Fibroblast of gingiva (primary cell): ENCODE data around the gene AVEN.

Experiments
- DNase-seq: peaks from one replicate; pipeline ENCODE4 v3.0.0-alpha.2; 2011; ENCODE audit warnings: low read depth

AVEN gene

GRCh38 chr15:33913459-33913858 lies 125.5 kb downstream of the AVEN start:
- DNase-seq, result no peak

DNA sequence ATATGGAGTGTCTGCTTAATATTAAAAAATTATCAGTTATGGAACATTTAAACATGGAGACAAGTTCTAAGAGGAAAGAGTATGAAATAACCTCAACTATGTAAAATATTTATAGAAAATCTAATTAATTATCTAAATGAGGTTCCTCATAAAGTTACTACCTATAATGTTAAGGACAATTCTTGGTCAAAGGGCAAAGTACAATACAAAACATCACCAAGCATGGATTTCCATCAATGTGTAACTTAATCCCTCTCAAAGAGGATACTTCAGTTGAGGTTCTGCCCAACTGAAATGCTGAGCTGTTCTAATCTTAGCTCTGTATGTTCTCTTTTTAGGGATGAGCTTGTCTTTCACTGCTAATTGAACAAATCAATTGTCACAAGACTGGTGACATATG lies 126.7 kb downstream of the AVEN start:
- no peak for DNase-seq

DNA sequence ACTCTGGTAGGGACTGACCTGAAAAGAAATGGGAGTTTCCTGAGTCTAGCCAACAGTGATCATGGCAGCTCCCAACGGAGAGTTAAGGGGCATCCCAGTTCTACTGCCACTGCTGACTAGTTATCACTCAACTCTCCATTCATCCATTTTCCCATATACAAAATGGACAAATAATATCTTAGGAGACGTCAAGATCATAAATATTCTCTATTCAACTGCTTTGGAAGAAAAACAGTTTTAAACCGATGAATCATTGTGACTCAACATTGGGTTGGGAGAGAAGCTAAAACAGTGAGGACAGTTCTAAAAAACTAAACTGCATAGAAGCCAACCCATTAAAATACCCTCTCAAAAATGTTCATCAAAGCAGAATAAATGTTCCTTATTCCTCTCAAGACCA lies 128.3 kb downstream of the AVEN start:
- no peak for DNase-seq

- DNase-seq, result no peak
Observed at GRCh38 chr15:33908406-33908805, 130.6 kb downstream of the AVEN start.

DNA sequence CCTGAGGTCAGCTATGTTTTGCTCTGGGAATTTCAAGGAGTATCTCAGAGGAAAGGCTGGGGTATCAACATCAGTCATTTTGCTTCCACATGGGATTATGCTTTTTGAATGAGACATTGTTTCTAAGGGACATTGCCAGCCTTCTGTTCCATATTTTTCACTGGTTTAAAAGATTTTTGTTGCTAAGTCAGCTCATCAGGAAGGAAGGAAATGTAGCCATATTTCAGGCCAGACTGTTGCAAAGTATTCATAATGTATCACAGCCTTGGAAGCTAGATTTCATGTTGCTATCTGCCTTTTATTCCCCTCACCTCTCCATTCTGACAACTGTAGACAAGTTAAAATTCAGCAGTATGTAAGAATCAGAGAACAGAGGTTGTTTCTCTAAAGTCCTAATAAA lies 131.7 kb downstream of the AVEN start:
- DNase-seq, result no peak

GRCh38 chr15:33903661-33904060 lies 135.3 kb downstream of the AVEN start:
- DNase-seq, result no peak

DNA sequence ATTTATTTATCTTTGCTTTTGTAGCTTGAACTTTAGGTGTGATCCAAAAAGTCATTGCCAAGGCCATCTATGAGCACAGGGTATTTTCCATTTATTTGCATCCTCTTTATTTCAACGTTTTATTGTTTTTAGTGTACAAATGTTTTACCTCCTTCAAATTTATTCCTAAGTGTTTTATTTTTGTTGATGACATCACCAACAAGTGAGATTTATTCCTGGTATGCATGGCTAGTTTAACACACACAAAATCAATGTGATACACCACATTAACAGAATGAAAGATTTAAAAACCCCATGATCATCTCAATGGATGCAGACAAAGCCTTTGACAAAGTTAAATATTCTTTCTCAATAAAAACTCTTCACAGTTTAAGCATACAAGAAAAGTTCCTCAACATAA lies 137.0 kb downstream of the AVEN start:
- no peak for DNase-seq

DNA sequence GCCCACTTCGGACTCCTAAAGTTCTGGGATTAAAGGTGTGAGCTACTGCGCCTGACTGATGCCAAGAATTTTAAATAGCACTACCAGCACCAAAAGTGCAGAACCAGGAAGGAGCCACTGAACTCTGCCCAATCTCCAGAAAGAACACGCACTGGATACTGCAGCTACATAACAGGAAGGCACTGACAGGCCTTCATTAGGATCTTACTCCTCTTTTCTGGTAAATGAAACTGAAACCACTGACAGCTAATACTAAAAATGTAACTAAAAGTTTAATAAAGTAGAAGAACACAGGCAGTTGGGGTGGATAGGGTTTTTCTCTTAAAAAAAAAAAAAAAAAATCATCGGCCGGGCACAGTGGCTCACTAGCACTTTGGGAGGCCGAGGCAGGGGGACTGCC lies 144.8 kb downstream of the AVEN start:
- DNase-seq, result no peak

DNA sequence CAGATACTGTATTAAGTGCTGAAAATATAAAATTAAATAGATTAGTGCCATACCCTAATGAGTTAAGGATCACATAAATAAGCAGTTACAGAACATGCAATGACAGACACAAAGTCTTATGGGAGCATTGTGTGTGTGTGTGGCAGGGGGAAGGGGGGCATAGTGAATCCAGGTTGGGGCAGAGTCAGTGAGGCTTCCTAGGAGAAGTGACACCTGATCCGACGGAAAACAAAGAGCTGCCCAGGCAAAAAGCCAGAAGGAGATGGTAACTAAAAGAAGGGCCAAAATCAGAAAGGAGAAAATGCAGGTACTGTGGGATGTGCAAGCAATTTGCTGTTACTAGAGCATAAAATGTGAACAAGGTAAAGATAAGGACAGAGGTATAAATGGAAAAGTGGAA lies 150.8 kb downstream of the AVEN start:
- no peak for DNase-seq

GRCh38 chr15:33882921-33883320 lies 156.1 kb downstream of the AVEN start:
- no peak for DNase-seq

- DNase-seq, result no peak
Observed at GRCh38 chr15:33874156-33874555, 164.8 kb downstream of the AVEN start.

DNA sequence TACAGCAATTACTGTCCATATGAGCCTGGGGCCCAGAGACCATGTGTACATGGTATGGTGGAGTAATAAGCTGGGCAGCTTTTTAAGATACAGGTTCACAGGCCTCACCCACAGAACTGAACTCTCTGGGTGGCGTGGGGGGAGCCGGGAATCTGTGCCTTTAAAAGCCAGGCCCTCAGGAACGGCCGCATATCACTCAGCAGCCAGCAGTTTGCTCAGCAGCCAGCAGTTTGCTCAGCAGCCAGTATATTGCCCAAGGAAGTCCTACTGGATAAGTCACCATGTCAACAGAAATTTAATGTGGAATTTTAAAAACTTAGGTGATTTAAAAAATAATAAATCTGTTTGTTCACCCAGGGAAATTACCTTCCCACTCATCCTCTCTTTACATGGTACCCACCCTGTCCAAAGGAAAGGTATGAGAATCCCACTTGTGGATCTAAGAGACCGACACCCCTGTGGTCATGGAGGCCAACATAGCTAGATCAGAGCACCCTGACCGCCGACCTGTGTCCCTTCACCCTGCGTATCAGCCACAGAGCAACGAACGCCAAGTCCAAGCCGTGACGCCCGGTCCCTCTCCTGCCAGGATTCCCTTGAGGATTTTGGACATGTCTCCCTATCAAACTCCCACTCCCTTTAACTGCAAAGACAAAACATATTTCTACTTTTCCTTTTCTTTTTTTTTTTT lies 166.4 kb downstream of the AVEN start:
- DNase-seq, result no peak

- no peak for DNase-seq
Observed at GRCh38 chr15:33871980-33872379, 167.0 kb downstream of the AVEN start.

DNA sequence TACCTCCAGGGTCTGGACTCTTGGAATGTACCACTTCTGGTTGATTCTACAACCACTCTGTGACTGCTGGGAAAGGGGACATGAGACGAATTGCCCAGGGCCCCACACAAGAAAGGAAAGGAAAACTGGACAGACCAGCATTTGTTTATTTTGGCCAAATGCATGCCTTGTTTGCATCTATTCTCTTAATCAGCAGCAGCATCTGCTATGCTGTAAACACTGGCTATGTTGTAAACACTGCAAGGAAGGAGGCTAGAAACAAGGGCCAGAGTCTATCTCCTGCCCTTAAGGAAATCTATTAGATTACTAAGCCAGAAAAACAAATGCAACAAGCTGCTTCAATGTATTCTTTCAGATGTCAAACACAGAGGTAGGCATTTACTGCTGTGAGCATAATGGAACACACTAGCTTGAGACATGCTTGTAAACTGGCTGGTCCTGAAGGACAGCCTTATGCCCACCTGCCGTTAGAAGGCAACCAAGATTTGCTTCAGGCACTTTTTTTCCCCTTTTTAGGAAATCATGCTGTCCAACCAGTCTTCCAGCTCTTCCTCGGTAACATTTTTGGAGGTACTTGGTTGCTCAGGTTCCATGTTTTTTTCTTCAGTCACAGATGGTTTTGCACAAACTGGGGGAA lies 172.8 kb downstream of the AVEN start:
- peak; percentile 12 for DNase-seq

DNA sequence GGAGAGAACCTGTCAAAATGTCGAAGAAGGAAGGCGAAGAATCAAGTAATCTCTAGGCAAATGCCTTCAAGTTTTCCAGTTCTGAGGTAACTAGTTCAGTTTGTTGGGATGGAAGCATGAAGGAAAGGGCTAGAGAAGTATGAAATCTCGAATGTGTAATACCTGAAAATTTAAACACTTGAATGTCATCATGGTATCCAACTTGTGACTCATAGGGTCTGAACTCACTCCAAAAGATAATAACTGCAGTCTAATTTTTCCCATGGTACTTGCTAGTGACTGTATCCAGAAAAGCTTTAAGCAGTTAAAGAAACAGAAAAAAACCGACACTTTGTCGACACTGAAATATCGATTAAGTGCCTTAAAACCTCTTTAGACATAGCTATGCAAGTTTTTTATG lies 173.6 kb downstream of the AVEN start:
- DNase-seq, result no peak

DNA sequence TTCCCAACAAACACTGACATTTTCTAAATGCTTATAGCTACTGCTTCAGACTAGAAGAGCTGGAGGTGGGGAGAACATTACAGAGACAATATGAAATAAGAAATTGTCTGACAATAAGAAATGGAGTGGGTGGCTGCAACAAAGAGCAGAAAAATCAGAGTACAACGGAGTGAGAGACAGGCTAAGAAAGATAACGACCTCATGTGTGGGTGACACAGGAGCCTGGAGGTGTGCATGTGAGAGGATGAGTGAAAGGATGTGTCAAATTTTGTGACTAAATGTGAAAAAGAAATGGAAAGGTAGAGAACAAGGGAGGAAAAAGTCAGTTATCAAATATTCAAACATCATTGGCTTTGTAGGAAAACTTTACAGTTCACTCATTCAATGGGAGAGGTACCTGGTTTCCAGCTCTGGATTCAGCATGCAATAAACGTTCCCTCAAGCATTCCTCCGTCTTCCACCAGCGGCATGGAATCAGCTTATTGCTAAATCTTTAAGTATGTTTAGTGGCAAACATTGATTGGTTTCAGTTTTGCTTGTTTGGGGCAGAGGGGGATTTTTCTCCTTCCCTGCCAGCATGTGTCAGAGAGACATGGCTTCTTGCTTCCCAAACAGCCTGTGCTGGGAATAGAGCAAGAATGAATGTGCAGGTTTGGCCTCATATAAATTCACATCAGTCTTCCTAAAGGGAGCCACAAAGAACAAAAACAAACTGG lies 174.5 kb downstream of the AVEN start:
- DNase-seq, result no peak

DNA sequence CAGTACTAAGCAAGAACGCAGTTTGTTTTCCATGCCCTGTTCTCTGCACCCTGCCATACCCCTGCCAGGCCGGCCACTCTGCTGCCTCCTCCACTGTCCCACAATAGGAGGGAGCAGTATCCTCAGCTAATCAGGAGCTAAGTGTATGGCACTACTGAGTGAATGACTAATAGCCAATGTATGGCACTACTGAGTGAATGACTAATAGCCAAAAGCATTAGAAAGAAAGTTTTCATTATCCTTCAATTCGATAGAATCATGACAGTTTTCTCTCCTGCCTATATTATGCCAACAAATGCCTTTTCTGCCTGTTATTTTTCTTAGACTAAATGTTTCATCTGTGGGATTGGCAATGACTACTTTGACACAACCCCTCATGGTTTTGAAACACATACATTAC lies 178.2 kb downstream of the AVEN start:
- DNase-seq, result peak; percentile 3

GRCh38 chr15:33859992-33860545 lies 178.9 kb downstream of the AVEN start:
- DNase-seq, result no peak

GRCh38 chr15:33858836-33859235 lies 180.2 kb downstream of the AVEN start:
- DNase-seq, result no peak

DNA sequence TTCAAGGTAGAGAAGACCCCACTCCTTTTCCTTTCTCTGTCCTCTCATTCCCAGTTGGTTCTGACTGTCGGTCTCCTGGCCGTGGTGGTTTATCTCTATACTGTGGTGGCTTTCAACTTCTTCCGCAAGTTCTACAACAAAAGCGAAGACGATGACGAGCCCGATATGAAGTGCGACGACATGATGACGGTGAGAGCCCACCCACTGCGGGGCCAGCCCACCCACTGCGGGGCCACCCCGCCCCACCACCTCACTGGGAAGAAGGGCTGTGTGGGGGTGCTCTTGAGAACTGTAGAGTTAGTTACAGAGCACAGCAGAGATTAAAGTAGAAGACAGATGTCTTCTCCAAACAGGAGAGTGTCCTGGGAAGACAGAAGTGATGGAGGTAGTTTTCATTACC lies 181.3 kb downstream of the AVEN start:
- DNase-seq, result no peak

- DNase-seq, result no peak
Observed at GRCh38 chr15:33852570-33852969, 186.4 kb downstream of the AVEN start.

DNA sequence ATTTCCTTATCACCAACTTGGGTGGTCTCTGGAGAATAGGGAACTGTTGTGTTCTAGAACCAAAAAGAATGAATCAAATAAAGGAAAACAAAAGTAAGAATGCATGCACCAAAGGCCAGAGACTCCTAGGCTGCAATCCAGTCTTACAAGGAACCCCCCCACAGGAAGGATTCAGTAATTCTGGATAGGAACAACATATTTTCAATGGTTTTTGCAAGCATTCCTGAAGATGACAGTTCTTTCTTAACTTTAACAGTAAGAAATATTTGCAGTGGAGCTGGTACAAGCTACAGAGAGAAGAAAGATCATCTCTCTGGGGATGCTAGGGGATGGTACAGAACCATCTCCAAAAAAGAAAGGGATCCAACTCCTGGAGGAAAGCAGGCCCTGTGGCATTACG lies 186.9 kb downstream of the AVEN start:
- no peak for DNase-seq

GRCh38 chr15:33851079-33851478 lies 187.9 kb downstream of the AVEN start:
- no peak for DNase-seq
